ENCODE results near the gene YJEFN3. TPM values are rescaled to one million over a fixed set of nuclear protein-coding genes. Genes with fewer than 3 reads are reported as not detected.

YJEFN3 gene
- total RNA-seq, 1 donor from 2014 or later, result 18.1 TPM

DNA sequence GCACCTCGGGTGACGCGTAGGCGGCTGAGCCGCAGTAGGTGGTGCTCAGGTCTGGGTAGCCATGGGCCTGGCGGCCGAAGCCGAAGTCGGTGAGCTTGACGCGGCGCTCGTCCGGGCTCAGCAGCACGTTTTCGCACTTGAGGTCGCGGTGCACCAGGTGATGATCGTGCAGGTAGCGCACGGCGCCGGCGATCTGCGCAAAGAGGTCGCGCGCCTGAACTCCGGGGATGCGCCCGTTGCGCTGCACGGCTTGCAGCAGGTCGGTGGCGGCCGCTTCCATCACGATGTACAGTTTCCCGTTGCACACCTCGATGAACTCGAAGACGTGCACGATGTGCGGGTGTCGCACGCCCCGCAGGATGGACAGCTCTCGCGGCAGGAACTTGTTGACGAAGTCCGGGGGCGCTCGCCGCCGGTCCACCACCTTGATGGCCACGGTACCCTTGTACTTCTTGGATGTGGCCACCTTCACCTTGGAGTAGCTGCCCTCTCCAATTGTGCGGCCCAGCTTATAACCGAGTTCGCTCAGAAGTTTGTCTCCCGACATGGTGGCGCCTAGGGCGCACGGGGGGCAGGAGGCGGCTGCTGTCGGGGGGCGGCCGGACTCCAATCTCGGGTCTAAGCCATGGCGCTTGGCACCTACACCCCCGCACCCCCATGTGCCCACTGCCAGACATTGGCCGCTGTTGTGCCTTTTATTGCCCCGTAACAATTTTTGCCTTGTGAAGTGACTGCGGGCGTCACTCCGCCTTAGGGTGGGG lies 13.7 kb upstream of the YJEFN3 start, which contains the start of gene TSSK6:
TSS of gene TSSK6 (minus strand) at position 668 of the 761 bp plus-strand sequence. CDS start at position 547, 121 bp downstream.
- Mint-ChIP-seq H3K36me3 (ENCODE audit: low read depth) (peaks cover 8% of the 10 kb centered on the region), H3K27me3 (ENCODE audit: low read depth) (peaks cover 5% of the 10 kb centered on the region), H3K4me1 (peaks cover 10% of the 10 kb centered on the region), H3K4me3 (peak within 1 kb of the TSS; percentile 99), H3K9me3 (no peaks in the 10 kb centered on the region), H3K27ac (ENCODE audit: unreplicated experiment) (peak within 1 kb of the TSS; percentile 90)
- no peak for DNase-seq (ENCODE audit: low read depth, low spot score)
- TF ChIP-seq CTCF (conservative IDR thresholded peaks at IDR 0.05), result no peak

- peak; percentile 98 for DNase-seq (ENCODE audit: low read depth, low spot score)
- H3K4me1 Mint-ChIP-seq, result peaks cover 14% of the 10 kb centered on the region
- peaks cover 11% of the 10 kb centered on the region for H3K36me3 Mint-ChIP-seq (ENCODE audit: low read depth)
- peak; percentile 22 for TF ChIP-seq CTCF (conservative IDR thresholded peaks at IDR 0.05)
- peak within 1 kb of the TSS; percentile 99 for H3K4me3 Mint-ChIP-seq
- H3K27ac Mint-ChIP-seq (ENCODE audit: unreplicated experiment), result peak within 1 kb of the TSS; percentile 90
- peaks cover 5% of the 10 kb centered on the region for H3K27me3 Mint-ChIP-seq (ENCODE audit: low read depth)
- no peaks in the 10 kb centered on the region for H3K9me3 Mint-ChIP-seq
Measured at GRCh38 chr19:19515642-19516519, 12.8 kb upstream of the YJEFN3 start, which contains the start of gene NDUFA13. Gene NDUFA13 (plus strand): TSS chr19:19516225. CDS start chr19:19516239, 14 bp downstream.

- Mint-ChIP-seq H3K36me3 (ENCODE audit: low read depth) (peaks cover 12% of the 10 kb centered on the region), H3K4me1 (peaks cover 15% of the 10 kb centered on the region), H3K27me3 (ENCODE audit: low read depth) (peaks cover 4% of the 10 kb centered on the region), H3K9me3 (no peaks in the 10 kb centered on the region), H3K27ac (ENCODE audit: unreplicated experiment) (no peak overlapping the region), H3K4me3 (peak overlapping the region; percentile 99)
- no peak for DNase-seq (ENCODE audit: low read depth, low spot score)
- TF ChIP-seq CTCF (conservative IDR thresholded peaks at IDR 0.05), result no peak
Measured at GRCh38 chr19:19517235-19517619, 11.5 kb upstream of the YJEFN3 start.

GRCh38 chr19:19520989-19521388 lies 7.7 kb upstream of the YJEFN3 start:
- Mint-ChIP-seq H3K36me3 (ENCODE audit: low read depth) (peaks cover 9% of the 10 kb centered on the region), H3K9me3 (no peaks in the 10 kb centered on the region), H3K27me3 (ENCODE audit: low read depth) (peaks cover 1% of the 10 kb centered on the region), H3K4me1 (peaks cover 24% of the 10 kb centered on the region), H3K4me3 (peak overlapping the region; percentile 70), H3K27ac (ENCODE audit: unreplicated experiment) (no peak overlapping the region)
- no peak for TF ChIP-seq CTCF (conservative IDR thresholded peaks at IDR 0.05)
- DNase-seq (ENCODE audit: low read depth, low spot score), result no peak

DNA sequence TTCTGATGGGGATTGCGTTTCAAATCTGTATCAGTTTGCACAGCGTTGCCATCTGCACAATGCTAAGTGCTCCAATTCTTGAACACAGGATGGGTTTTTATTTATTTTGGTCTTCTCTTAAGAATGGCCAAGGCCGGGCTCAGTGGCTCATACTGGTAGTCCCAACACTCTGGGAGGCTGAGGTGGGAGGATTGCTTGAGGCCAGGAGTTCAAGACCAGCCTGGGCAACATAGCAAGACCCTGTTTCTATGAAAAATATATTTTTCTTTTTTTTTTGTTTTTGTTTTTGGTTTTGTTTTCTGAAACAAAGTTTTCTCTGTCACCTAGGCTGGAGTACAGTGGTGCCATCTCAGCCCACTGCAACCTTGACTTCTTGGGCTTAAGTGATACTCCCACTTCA lies 5.5 kb upstream of the YJEFN3 start:
- no peak overlapping the region for H3K4me3 Mint-ChIP-seq
- H3K36me3 Mint-ChIP-seq (ENCODE audit: low read depth), result peaks cover 8% of the 10 kb centered on the region
- no peak for TF ChIP-seq CTCF (conservative IDR thresholded peaks at IDR 0.05)
- no peaks in the 10 kb centered on the region for H3K27me3 Mint-ChIP-seq (ENCODE audit: low read depth)
- H3K27ac Mint-ChIP-seq (ENCODE audit: unreplicated experiment), result no peak overlapping the region
- H3K9me3 Mint-ChIP-seq, result no peaks in the 10 kb centered on the region
- no peak for DNase-seq (ENCODE audit: low read depth, low spot score)
- H3K4me1 Mint-ChIP-seq, result peaks cover 32% of the 10 kb centered on the region
